ENCODE data around the gene PHKB.

Gene PHKB

GRCh38 chr16:47695756-47696155, 234.6 kb downstream of the PHKB start:
- DNase-seq (ENCODE audit: low spot score): no peak
- Histone ChIP-seq H3K4me3 (no peak overlapping the region), H3K27ac (no peak overlapping the region)
- TF ChIP-seq, protein P1, sequence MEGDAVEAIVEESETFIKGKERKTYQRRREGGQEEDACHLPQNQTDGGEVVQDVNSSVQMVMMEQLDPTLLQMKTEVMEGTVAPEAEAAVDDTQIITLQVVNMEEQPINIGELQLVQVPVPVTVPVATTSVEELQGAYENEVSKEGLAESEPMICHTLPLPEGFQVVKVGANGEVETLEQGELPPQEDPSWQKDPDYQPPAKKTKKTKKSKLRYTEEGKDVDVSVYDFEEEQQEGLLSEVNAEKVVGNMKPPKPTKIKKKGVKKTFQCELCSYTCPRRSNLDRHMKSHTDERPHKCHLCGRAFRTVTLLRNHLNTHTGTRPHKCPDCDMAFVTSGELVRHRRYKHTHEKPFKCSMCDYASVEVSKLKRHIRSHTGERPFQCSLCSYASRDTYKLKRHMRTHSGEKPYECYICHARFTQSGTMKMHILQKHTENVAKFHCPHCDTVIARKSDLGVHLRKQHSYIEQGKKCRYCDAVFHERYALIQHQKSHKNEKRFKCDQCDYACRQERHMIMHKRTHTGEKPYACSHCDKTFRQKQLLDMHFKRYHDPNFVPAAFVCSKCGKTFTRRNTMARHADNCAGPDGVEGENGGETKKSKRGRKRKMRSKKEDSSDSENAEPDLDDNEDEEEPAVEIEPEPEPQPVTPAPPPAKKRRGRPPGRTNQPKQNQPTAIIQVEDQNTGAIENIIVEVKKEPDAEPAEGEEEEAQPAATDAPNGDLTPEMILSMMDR (IDR thresholded peaks at IDR 0.05): no peak

GRCh38 chr16:47697826-47698225, 236.7 kb downstream of the PHKB start:
- no peak overlapping the region for H3K27ac ChIP-seq
- H3K4me3 ChIP-seq: no peak overlapping the region
- no peak for DNase-seq (ENCODE audit: low spot score)
- TF ChIP-seq, protein P1 (IDR thresholded peaks at IDR 0.05): no peak

- no peak for DNase-seq (ENCODE audit: low spot score)
- TF ChIP-seq, protein P1 (IDR thresholded peaks at IDR 0.05): no peak
- no peak overlapping the region for H3K27ac ChIP-seq
- H3K4me3 ChIP-seq: no peak overlapping the region
Measured at GRCh38 chr16:47699106-47699505, 238.0 kb downstream of the PHKB start.

GRCh38 chr16:47700857-47701587, 239.9 kb downstream of the PHKB start:
- DNase-seq (ENCODE audit: low spot score): no peak
- Histone ChIP-seq H3K4me3 (no peak overlapping the region), H3K27ac (no peak overlapping the region)
- TF ChIP-seq, protein P1 (IDR thresholded peaks at IDR 0.05): no peak

- Histone ChIP-seq H3K27ac (no peak overlapping the region), H3K4me3 (no peak overlapping the region)
- DNase-seq (ENCODE audit: low spot score): no peak
- TF ChIP-seq, protein P1 (IDR thresholded peaks at IDR 0.05): no peak
Measured at GRCh38 chr16:47705266-47705665, 244.1 kb downstream of the PHKB start.

GRCh38 chr16:47711809-47712208, 250.7 kb downstream of the PHKB start:
- Histone ChIP-seq H3K27ac (no peak overlapping the region), H3K4me3 (no peak overlapping the region)
- TF ChIP-seq, protein P1 (IDR thresholded peaks at IDR 0.05): no peak
- no peak for DNase-seq (ENCODE audit: low spot score)

Measured in coronary artery (tissue), 2 donors.